ENCODE measurements around the gene LAMC2. TPM values are rescaled to one million over a fixed set of nuclear protein-coding genes. Genes with fewer than 3 reads are reported as not detected.
"Not testable (repeated sequence)": the region's sequence is repeated elsewhere in the genome, so short reads cannot be mapped to it uniquely, and the experiment has no call there.

Gene LAMC2
- total RNA-seq, 1 donor from 2014 or later = 13.3 TPM

DNA sequence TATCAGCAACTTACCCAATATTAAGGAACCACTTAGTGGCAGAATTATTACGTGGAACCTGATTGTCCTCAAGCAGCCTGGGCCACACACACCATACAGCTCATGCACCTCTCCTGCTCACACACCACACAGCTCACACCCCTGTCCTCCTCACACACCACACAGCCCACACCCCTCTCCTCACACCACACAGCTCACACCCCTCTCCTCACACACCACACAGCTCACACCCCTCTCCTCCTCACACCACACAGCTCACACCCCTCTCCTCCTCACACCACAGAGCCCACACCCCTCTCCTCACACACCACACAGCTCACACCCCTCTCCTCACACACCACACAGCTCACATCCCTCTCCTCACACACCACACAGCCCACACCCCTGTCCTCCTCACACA, 36.8 kb upstream of the LAMC2 start:
- no peak for DNase-seq (ENCODE audit: extremely low spot score in 2 of 2)
- Histone ChIP-seq H3K36me3 (no peaks in the 10 kb centered on the region), H3K27me3 (no peaks in the 10 kb centered on the region), H3K9me3 (no peaks in the 10 kb centered on the region), H3K27ac (peak overlapping the region; percentile 64), H3K4me1 (peaks cover 21% of the 10 kb centered on the region), H3K4me3 (no peak overlapping the region)
- intact Hi-C loops (cut with DNase I) = no loop called here
- TF ChIP-seq POLR2AphosphoS5 (IDR thresholded peaks at IDR 0.05; ENCODE audit: insufficient read depth in 1 of 2, low read depth in 1 of 2) = no peak
- TF ChIP-seq, protein P1, sequence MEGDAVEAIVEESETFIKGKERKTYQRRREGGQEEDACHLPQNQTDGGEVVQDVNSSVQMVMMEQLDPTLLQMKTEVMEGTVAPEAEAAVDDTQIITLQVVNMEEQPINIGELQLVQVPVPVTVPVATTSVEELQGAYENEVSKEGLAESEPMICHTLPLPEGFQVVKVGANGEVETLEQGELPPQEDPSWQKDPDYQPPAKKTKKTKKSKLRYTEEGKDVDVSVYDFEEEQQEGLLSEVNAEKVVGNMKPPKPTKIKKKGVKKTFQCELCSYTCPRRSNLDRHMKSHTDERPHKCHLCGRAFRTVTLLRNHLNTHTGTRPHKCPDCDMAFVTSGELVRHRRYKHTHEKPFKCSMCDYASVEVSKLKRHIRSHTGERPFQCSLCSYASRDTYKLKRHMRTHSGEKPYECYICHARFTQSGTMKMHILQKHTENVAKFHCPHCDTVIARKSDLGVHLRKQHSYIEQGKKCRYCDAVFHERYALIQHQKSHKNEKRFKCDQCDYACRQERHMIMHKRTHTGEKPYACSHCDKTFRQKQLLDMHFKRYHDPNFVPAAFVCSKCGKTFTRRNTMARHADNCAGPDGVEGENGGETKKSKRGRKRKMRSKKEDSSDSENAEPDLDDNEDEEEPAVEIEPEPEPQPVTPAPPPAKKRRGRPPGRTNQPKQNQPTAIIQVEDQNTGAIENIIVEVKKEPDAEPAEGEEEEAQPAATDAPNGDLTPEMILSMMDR (IDR thresholded peaks at IDR 0.05) = no peak
- no peak for TF ChIP-seq POLR2A (IDR thresholded peaks at IDR 0.05)

DNA sequence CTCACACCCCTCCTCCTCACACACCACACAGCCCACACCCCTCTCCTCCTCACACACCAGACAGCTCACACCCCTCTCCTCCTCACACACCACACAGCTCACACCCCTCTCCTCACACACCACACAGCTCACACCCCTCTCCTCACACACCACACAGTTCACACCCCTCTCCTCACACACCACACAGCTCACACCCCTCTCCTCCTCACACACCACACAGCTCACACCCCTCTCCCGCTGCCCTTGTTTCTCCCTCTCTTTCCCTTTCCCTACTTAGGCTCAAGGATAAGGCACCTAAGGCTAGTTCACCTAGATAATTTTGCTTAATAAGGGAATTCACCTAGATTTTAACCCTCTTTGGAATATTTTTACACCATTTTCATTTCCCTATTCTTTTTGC, 36.0 kb upstream of the LAMC2 start:
- H3K36me3 ChIP-seq; H3K27me3 ChIP-seq; intact Hi-C loops (cut with DNase I); DNase-seq (ENCODE audit: extremely low spot score in 2 of 2); H3K4me3 ChIP-seq; H3K9me3 ChIP-seq: not testable (repeated sequence)
- Histone ChIP-seq H3K27ac (peak overlapping the region; percentile 64), H3K4me1 (peaks cover 21% of the 10 kb centered on the region)

DNA sequence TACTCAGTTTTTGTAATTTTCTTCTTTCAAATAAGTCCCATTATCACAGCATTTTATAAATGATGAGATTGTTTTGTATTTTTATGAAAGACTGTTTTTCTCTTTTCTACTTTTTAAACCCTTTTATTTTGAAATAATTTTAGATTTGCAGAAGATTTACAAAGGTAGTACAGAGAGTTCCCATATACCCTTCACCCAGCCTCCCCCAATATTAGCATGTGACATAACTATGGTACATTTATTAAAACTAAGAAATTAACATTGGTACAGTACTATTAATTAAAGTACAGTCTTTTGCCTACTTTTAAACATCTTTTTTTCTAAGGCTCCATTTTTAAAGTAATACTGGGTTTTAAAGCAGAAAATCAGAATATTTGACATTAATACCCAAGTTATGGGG, 35.6 kb upstream of the LAMC2 start:
- no peaks in the 10 kb centered on the region for H3K36me3 ChIP-seq
- H3K4me3 ChIP-seq = no peak overlapping the region
- intact Hi-C loops (cut with DNase I) = no loop called here
- DNase-seq (ENCODE audit: extremely low spot score in 2 of 2) = no peak
- H3K27ac ChIP-seq = no peak overlapping the region
- TF ChIP-seq POLR2A (IDR thresholded peaks at IDR 0.05) = no peak
- TF ChIP-seq, protein P1 (IDR thresholded peaks at IDR 0.05) = no peak
- TF ChIP-seq POLR2AphosphoS5 (IDR thresholded peaks at IDR 0.05; ENCODE audit: insufficient read depth in 1 of 2, low read depth in 1 of 2) = no peak
- no peaks in the 10 kb centered on the region for H3K9me3 ChIP-seq
- H3K4me1 ChIP-seq = peaks cover 21% of the 10 kb centered on the region
- no peaks in the 10 kb centered on the region for H3K27me3 ChIP-seq

DNA sequence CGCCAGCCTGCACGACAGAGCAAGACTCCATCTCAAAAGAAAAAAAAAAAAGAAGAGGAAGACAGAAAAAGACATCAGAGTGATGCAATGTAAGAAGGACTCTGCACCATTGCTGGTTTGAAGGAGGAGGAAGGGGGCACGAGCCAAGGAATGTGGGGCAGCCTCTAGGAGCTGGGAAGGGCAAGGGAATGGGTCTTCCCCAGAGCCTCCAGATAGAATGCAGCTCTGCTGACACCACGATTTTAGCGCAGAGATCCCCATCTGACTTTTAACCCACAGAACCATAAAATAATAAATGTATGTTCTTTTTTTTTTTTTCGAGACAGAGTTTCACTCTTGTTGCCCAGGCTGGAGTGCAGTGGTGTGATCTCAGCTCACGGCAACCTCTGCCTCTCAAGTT, 33.9 kb upstream of the LAMC2 start:
- no peak overlapping the region for H3K4me3 ChIP-seq
- no peak overlapping the region for H3K27ac ChIP-seq
- no peaks in the 10 kb centered on the region for H3K9me3 ChIP-seq
- DNase-seq (ENCODE audit: extremely low spot score in 2 of 2) = no peak
- H3K27me3 ChIP-seq = no peaks in the 10 kb centered on the region
- no peak for TF ChIP-seq POLR2A (IDR thresholded peaks at IDR 0.05)
- TF ChIP-seq POLR2AphosphoS5 (IDR thresholded peaks at IDR 0.05; ENCODE audit: insufficient read depth in 1 of 2, low read depth in 1 of 2) = no peak
- TF ChIP-seq, protein P1 (IDR thresholded peaks at IDR 0.05) = no peak
- peaks cover 21% of the 10 kb centered on the region for H3K4me1 ChIP-seq
- H3K36me3 ChIP-seq = no peaks in the 10 kb centered on the region
- intact Hi-C loops (cut with DNase I) = no loop called here

DNA sequence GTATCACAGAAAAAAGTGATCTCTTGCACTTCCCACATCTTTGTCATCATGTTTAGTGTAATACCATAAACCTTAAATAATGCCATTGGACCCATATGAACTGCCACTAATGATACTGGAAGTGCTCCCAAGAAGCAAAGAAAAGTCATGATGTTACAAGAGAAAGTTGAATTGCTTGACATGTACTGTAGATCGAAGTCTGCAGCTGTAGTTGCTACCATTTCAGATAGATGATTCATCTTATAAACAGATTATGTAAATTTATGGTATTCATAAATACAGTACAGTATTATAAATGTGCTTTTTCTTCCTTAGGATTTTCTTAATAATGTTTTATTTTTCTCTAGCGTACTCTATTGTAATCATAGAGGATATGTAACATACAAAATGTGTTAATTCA, 30.1 kb upstream of the LAMC2 start:
- DNase-seq (ENCODE audit: extremely low spot score in 2 of 2) = no peak
- no peak overlapping the region for H3K27ac ChIP-seq
- H3K4me1 ChIP-seq = no peaks in the 10 kb centered on the region
- intact Hi-C loops (cut with DNase I) = no loop called here
- no peaks in the 10 kb centered on the region for H3K27me3 ChIP-seq
- H3K4me3 ChIP-seq = no peak overlapping the region
- no peaks in the 10 kb centered on the region for H3K36me3 ChIP-seq
- H3K9me3 ChIP-seq = no peaks in the 10 kb centered on the region
- TF ChIP-seq POLR2A (IDR thresholded peaks at IDR 0.05) (no peak), POLR2AphosphoS5 (IDR thresholded peaks at IDR 0.05; ENCODE audit: insufficient read depth in 1 of 2, low read depth in 1 of 2) (no peak)
- TF ChIP-seq, protein P1 (IDR thresholded peaks at IDR 0.05) = no peak

DNA sequence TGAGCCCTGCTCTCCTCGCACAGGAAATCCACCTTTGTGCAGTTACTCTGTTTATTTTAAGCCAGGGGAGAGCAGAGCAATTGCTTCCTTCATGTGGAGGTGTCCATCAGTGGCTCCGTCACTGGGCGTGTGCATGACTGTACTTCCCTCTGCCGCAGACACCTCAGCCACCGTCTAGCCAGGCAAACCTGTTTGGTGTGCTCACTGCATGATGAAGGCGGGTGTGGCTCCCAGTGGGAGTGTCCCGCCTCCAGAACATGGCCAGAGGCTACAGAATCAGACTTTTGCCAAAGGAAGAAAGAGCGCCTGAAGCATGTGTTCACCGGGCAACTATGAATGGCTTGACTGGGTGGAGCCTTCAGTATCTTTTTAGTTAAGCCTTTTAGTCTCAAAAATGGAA, 26.1 kb upstream of the LAMC2 start:
- DNase-seq (ENCODE audit: extremely low spot score in 2 of 2) = peak in 1 of 2 donors; percentile 98
- intact Hi-C loops (cut with DNase I) = no loop called here
- no peak overlapping the region for H3K27ac ChIP-seq

More for the DNA sequence above, 26.1 kb upstream of the LAMC2 start:
- Histone ChIP-seq H3K36me3 (no peaks in the 10 kb centered on the region), H3K4me3 (no peak overlapping the region), H3K4me1 (no peaks in the 10 kb centered on the region), H3K9me3 (no peaks in the 10 kb centered on the region), H3K27me3 (no peaks in the 10 kb centered on the region)
- TF ChIP-seq POLR2AphosphoS5 (IDR thresholded peaks at IDR 0.05; ENCODE audit: insufficient read depth in 1 of 2, low read depth in 1 of 2) = peak; percentile 37 to 66
- TF ChIP-seq, protein P1 (IDR thresholded peaks at IDR 0.05) = no peak

Measured in vagina (tissue), 2 donors.